ENCODE data around the gene PELI1. TPM values are rescaled to one million over a fixed set of nuclear protein-coding genes. Genes with fewer than 3 reads are reported as not detected.

PELI1 gene
- total RNA-seq, 4 donors from 2014 or later, result 38.4 to 57.0 (median 46.0) TPM

DNA sequence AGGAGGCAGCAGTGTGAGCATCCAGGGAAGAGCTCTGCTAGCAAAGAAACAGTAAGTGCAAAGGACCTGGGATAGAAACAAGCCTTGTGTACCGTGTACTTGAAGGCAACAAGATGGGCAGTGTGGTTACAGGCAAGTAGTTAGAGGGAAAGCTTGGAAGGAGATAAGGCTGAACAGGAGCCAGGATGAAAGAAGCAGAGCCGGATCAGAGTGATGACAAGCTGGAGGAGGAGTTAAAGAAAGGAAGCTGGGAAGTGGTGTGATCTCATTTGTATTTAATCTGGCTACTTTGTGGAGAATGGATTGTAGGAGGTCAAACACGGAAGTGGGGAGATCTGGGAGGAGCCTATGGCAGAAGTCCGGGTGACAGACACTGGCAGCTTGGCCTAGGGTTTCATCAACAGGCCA, 80.3 kb downstream of the PELI1 start:
- H3K4me3 ChIP-seq (ENCODE audit: low read depth, poor library complexity, severe bottlenecking), result no peak overlapping the region
- intact Hi-C loops (cut with DNase I; ENCODE audit: low total_unique reads), result no loop called here
- TF ChIP-seq POLR2A (IDR thresholded peaks at IDR 0.05), result no peak
- TF ChIP-seq, protein P1, sequence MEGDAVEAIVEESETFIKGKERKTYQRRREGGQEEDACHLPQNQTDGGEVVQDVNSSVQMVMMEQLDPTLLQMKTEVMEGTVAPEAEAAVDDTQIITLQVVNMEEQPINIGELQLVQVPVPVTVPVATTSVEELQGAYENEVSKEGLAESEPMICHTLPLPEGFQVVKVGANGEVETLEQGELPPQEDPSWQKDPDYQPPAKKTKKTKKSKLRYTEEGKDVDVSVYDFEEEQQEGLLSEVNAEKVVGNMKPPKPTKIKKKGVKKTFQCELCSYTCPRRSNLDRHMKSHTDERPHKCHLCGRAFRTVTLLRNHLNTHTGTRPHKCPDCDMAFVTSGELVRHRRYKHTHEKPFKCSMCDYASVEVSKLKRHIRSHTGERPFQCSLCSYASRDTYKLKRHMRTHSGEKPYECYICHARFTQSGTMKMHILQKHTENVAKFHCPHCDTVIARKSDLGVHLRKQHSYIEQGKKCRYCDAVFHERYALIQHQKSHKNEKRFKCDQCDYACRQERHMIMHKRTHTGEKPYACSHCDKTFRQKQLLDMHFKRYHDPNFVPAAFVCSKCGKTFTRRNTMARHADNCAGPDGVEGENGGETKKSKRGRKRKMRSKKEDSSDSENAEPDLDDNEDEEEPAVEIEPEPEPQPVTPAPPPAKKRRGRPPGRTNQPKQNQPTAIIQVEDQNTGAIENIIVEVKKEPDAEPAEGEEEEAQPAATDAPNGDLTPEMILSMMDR (IDR thresholded peaks at IDR 0.05), result no peak
- WGBS, 2 donors, result 43 to 44% methylated on average over 4 of the region's 4 CpGs
- DNase-seq (ENCODE audit: low spot score in 2 of 2), result no peak

- no peak for DNase-seq (ENCODE audit: low spot score in 2 of 2)
- intact Hi-C loops (cut with DNase I; ENCODE audit: low total_unique reads), result no loop called here
- H3K4me3 ChIP-seq (ENCODE audit: low read depth, poor library complexity, severe bottlenecking), result no peak overlapping the region
- TF ChIP-seq, protein P1 (IDR thresholded peaks at IDR 0.05), result no peak
- no peak for TF ChIP-seq POLR2A (IDR thresholded peaks at IDR 0.05)
- 81 to 85% methylated on average over 3 of the region's 3 CpGs for WGBS, 2 donors
Observed at GRCh38 chr2:64063454-64063853, 80.8 kb downstream of the PELI1 start.

DNA sequence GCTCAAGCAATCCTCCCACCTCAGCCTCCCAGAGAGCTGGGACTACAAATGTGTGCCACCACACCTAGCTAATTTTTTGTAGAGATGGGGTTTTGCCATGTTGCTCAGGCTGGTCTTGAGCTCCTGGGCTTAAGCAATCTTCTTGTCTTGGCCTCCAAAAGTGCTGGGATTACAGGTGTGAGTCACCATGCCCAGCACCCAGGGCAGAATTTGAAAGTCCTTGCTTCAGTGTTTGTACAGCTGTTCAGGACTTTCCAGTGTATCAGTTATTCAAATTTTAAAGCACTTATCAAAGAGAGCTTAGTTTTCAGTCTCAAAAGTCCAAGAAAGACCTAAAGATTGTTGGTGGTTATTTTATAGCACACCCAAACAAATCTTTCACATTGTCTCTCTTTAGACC, 81.4 kb downstream of the PELI1 start:
- no peak for DNase-seq (ENCODE audit: low spot score in 2 of 2)
- H3K4me3 ChIP-seq (ENCODE audit: low read depth, poor library complexity, severe bottlenecking), result no peak overlapping the region
- intact Hi-C loops (cut with DNase I; ENCODE audit: low total_unique reads), result no loop called here
- TF ChIP-seq, protein P1 (IDR thresholded peaks at IDR 0.05), result no peak
- TF ChIP-seq POLR2A (IDR thresholded peaks at IDR 0.05), result no peak

GRCh38 chr2:64059270-64059669, 85.0 kb downstream of the PELI1 start:
- intact Hi-C loops (cut with DNase I; ENCODE audit: low total_unique reads), result no loop called here
- TF ChIP-seq, protein P1 (IDR thresholded peaks at IDR 0.05), result no peak
- no peak for TF ChIP-seq POLR2A (IDR thresholded peaks at IDR 0.05)
- no peak overlapping the region for H3K4me3 ChIP-seq (ENCODE audit: low read depth, poor library complexity, severe bottlenecking)
- no peak for DNase-seq (ENCODE audit: low spot score in 2 of 2)

- no peak overlapping the region for H3K4me3 ChIP-seq (ENCODE audit: low read depth, poor library complexity, severe bottlenecking)
- 64 to 74% methylated on average over 2 of the region's 2 CpGs for WGBS, 2 donors
- TF ChIP-seq, protein P1 (IDR thresholded peaks at IDR 0.05), result no peak
- TF ChIP-seq POLR2A (IDR thresholded peaks at IDR 0.05), result no peak
- DNase-seq (ENCODE audit: low spot score in 2 of 2), result no peak
- intact Hi-C loops (cut with DNase I; ENCODE audit: low total_unique reads), result no loop called here
Observed at GRCh38 chr2:64056021-64056420, 88.2 kb downstream of the PELI1 start.

- intact Hi-C loops (cut with DNase I; ENCODE audit: low total_unique reads), result no loop called here
- 71 to 79% methylated on average over 4 of the region's 4 CpGs for WGBS, 2 donors
- no peak overlapping the region for H3K4me3 ChIP-seq (ENCODE audit: low read depth, poor library complexity, severe bottlenecking)
- TF ChIP-seq, protein P1 (IDR thresholded peaks at IDR 0.05), result no peak
- no peak for TF ChIP-seq POLR2A (IDR thresholded peaks at IDR 0.05)
- DNase-seq (ENCODE audit: low spot score in 2 of 2), result no peak
Observed at GRCh38 chr2:64054161-64054915, 89.9 kb downstream of the PELI1 start.
